Fibroblast of villous mesenchyme (primary cell): ENCODE results near the gene NOTCH1. TPM values are rescaled to one million over a fixed set of nuclear protein-coding genes. Genes with fewer than 3 reads are reported as not detected.

ENCODE experiments used
- DNase-seq: peaks from one replicate; pipeline ENCODE4 v3.0.0-alpha.2; 2010; ENCODE audit warnings: low read depth
- H3K4me3 ChIP-seq: 2 replicates; pipeline ENCODE4 v1.5.1; 2011; ENCODE audit warnings: low read depth, mild to moderate bottlenecking, low read length
- total RNA-seq: library from RNA; depleted of rRNA; stranded (reverse); fragments of >200 nt; gene quantifications from 2 replicates; pipeline ENCODE4 v1.2.3, GENCODE V29; 2012
- TF ChIP-seq, protein P1 (sequence below): IDR thresholded peaks from 2 replicates; pipeline ENCODE4 v1.5.1; 2012; ENCODE audit warnings: low read depth, mild to moderate bottlenecking, low read length; ENCODE audit not compliant: insufficient read depth

The NOTCH1 gene
- total RNA-seq, 1 donor = 36.7 TPM

DNA sequence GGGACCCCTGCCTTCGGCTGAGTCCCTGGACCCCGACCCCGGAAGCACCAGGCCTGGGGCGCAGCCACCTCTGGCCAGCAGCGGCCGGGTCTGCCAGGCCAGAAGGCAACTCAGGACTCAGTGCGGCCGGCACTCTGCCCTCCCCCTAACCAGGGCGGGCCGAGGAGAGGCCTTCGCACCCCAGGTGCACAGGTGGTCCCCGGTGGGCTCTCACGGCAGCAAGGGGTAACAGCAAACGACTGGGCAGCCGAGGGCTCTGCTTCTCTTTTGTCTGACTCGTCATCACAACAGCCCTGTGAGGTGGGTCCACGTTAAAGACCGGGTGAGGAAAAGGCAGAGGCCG, 20.7 kb upstream of the NOTCH1 start:
- TF ChIP-seq, protein P1, sequence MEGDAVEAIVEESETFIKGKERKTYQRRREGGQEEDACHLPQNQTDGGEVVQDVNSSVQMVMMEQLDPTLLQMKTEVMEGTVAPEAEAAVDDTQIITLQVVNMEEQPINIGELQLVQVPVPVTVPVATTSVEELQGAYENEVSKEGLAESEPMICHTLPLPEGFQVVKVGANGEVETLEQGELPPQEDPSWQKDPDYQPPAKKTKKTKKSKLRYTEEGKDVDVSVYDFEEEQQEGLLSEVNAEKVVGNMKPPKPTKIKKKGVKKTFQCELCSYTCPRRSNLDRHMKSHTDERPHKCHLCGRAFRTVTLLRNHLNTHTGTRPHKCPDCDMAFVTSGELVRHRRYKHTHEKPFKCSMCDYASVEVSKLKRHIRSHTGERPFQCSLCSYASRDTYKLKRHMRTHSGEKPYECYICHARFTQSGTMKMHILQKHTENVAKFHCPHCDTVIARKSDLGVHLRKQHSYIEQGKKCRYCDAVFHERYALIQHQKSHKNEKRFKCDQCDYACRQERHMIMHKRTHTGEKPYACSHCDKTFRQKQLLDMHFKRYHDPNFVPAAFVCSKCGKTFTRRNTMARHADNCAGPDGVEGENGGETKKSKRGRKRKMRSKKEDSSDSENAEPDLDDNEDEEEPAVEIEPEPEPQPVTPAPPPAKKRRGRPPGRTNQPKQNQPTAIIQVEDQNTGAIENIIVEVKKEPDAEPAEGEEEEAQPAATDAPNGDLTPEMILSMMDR = no peak

DNA sequence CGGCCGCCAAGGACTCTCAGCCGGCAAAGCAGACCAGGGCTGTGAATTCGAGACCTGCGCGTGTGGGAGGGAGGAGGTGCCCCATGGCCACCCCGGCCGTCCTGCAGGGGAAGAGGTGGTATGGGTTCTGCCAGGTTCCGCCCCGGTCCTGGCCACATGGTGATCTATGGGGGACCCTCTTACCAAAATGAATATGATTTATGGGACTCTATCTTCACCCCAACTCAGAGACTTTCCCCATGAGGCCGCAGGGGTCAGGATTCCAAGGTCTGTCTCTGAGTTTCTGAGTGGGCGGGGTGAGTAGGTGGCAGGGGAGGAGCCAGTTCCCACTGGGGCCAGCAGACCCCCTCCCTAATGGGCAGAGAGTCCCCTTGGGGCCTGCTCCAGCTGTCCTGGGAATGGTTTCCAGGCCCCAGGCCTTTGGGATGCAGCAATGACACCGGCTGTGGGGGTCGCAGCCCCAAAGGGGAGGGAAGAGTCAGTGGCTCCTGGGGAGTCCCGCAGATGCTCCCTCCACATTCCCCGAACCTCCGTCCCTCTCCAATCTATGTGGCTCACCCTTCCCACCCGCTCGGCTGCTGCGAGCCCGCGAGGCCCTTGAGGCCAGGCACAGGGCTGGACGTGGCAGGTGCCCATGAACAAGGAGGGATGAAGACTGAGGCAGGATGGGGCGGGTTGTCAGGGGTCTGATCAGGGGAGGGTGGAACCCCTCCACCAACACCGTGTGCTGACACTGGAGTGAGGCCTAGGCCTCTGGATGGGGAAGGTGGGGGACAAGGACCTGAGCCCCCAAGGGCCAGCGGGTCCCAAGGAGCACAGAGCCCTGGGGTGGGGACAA, 20.1 kb upstream of the NOTCH1 start:
- no peak for DNase-seq
- TF ChIP-seq, protein P1 = no peak

More for the DNA sequence above, 20.7 kb upstream of the NOTCH1 start:
- no peak overlapping the region for H3K4me3 ChIP-seq
- DNase-seq = no peak

DNA sequence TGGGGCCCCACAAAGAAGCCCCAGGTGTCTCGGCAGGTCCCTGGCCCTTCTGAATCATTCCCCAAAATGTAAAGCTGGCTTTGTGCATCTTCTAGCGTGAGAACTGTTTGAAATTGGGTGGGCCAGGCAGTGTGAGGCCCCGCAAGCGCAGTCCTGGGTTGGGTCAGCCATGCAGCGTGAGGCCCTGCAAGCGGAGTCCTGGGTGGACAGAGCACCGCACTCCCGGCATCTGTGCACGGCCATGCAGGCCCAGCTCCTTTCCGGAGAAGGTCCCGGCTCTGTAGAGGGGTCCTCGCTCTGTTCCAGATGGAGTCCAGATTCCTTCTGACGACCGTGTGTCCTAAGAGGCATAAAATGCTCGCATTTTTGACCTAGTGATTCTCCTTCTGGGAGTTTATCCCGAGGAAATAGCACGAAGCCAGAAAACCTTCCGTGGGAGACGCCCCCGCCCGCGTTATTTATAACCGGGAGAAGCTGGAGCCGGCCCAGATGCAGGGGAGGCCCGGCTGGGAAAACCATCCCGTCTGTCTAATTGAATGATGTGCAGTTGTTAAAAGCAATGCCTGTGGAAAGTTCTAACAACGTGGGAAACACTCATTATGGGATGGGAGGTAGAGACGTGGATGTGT, 19.4 kb upstream of the NOTCH1 start:
- TF ChIP-seq, protein P1 = no peak
- DNase-seq = peak; percentile 79
- H3K4me3 ChIP-seq = no peak overlapping the region

More for the DNA sequence above, 20.1 kb upstream of the NOTCH1 start:
- H3K4me3 ChIP-seq = no peak overlapping the region

DNA sequence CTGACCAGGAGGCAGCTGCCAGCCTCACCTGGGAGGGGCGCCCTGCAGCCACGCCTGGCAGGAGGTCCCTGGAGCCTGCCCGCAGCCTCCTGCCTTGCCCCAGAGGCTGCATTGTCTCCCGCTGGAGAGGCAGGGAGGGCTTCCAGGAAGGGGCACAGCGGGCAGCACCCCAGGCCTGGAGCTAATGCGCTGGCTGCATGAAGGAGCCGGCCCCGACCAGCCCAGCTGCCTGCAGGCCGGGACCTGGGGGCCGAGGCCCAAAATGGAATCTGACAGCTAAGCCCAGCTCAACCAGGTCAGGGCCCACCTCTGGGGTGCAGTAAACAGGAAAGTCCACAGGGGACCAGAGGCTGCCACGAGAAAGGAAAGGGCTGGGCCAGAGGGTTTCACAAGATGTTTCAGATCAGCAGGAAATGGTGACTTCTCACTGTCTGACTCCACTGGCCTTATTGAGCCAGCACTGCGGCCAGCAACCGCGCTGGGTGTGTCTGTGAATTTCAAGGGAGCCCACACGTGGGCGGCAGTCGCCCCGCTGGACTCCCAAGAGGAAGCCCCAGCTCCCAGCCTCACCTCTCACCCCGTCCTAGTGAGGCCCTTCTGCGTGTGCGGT, 18.6 kb upstream of the NOTCH1 start:
- H3K4me3 ChIP-seq = no peak overlapping the region
- TF ChIP-seq, protein P1 = peak; percentile 30
- peak; percentile 91 for DNase-seq

DNA sequence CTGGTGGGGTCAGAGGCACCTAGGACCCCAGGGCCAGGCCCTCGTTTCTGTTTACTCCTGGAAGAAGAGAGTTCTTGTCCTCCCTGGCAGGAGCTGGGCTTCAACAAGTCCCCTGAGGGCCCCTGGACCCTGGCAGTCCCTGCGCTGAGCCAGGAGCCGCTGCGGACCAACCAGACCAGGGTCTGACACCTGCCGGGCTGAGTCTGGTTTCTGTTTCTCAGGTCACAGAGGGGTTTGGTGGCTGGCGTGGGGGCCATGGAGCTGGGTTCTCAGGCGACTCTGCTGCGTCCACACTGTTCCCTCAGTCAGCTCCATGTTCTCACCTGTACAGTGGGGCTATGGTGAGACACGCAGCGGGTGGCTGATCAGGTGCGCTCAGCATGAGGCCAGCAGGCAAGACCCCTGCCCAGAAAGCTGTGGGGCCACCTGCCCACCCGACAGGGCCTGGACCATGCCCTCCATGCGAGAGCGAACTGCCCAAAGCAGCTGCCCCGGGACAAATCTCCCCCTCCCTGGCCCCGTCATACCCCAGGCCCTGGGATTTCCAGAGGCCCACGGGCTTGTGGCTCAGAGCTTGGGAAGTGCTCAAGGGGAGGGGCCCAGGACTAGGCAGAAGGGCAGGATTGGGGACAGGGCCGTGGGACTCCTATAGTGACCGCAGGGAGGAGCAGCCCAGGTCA, 17.9 kb upstream of the NOTCH1 start:
- TF ChIP-seq, protein P1 = no peak
- no peak for DNase-seq
- no peak overlapping the region for H3K4me3 ChIP-seq

DNA sequence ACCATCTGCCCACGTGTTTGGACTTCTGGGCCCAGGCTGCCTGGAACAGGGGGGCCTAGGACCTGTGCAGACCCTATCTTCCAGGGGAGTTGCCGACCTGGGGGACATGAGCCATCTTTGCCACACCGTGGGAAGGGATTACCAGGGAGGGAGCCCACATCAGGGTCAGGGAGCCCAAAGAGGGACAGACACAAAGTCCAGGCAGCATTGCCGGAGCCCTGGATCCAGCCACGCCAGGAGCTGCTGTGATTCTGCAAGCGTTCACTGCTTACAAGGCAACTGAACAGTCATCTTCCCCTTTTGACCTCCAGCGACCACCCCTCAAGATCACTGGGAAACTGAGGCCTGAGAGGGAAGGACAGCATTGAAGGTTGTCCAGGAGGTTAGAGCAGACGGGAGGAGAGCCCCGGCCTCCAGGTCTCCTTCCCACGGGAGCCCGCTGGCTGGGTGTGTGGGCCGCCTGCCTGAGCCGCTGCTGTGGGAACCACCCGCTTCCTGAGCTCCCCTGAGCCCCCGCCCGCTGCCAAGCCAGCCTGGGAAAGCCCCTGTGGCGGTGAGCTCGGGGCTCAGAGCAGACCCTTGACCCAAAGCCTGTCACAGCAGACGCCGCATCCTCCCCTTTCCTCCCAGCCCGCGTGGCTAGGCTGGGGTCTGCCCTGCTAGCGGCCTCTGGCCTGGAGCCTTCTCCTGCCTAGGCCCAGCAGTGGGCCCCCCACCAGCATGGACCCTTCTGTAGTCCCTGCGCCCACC, 17.1 kb upstream of the NOTCH1 start:
- H3K4me3 ChIP-seq = no peak overlapping the region
- TF ChIP-seq, protein P1 = no peak
- no peak for DNase-seq
